Pancreas (tissue), 10 donors: ENCODE measurements around the gene CACNA1G. TPM values are rescaled to one million over a fixed set of nuclear protein-coding genes. Genes with fewer than 3 reads are reported as not detected.

ENCODE experiments used
- ATAC-seq, 4 donors: fragments of 200-7000 bp; cut with Tn5 transposase; one replicate each; pipeline versions ENCODE4 v1.8.0 to v1.9.1; 2020; ENCODE audit warnings: mild to moderate bottlenecking in 4 of 4, moderate library complexity in 4 of 4
- DNase-seq, 6 donors: peaks; one replicate each; pipeline ENCODE4 v3.0.0-alpha.2; 2020
- FAIRE-seq: peaks from 2 replicates; lab custom pipeline; 2012; peaks lifted over from hg19 to GRCh38; lab: Jason Lieb, UNC
- H3K27ac ChIP-seq, 4 donors: fragments of 200-600 bp; sonication (generic); 1 replicate in 3 of 4; 2 replicates in 1 of 4; pipeline versions ENCODE4 v1.5.0 to v1.8.0; 2020
- H3K27me3 ChIP-seq, 4 donors: fragments of 200-600 bp; one replicate each; pipeline ENCODE4 v1.8.0; 2021
- H3K36me3 ChIP-seq, 3 donors: fragments of 200-600 bp; sonication (generic) in 1 of 3; one replicate each; pipeline versions ENCODE4 v1.5.0 to v1.8.0; 2020 to 2021
- H3K4me1 ChIP-seq, 3 donors: fragments of 200-600 bp; one replicate each; pipeline ENCODE4 v1.8.0; 2021
- H3K4me3 ChIP-seq, 4 donors: fragments of 200-600 bp; sonication (generic) in 2 of 4; one replicate each; pipeline versions ENCODE4 v1.5.0 to v1.8.0; 2020 to 2021
- H3K9me3 ChIP-seq, 4 donors: fragments of 200-600 bp; one replicate each; pipeline ENCODE4 v1.8.0; 2021
- WGBS, 2 donors: extraction: QIAGEN DNeasy Blood & Tissue Kit; methylation state at CpG; one replicate each; pipeline ENCODE4 v1.1.7; 2013; 5-methylcytosine and 5-hydroxymethylcytosine counted together
- intact Hi-C, 3 donors: fragments of 100-400 bp; cut with DNase I; formaldehyde crosslinking; loops; one replicate each; pipeline versions ENCODE4 v1.11.1 to v1.14.2; 2022
- polyA plus RNA-seq, 2 donors: library from polyadenylated mRNA; stranded (reverse); fragments of 200-250 nt; gene quantifications; one replicate each; pipeline ENCODE4 v1.2.3, GENCODE V29; 2013
- total RNA-seq, 6 donors: library from RNA; stranded (reverse); fragmentation: NEBNext Ultra II Directional in 4 of 6; extraction: Animal tissue kit (Norgen Biotek cat#: 25700) in 4 of 6; gene quantifications; one replicate each; pipeline versions ENCODE4 v1.2.1 to v1.2.4, GENCODE V29; 2021 to 2023
- TF ChIP-seq, protein P1 (sequence below), 4 donors: fragments of 200-600 bp; sonication (generic) in 3 of 4; IDR thresholded peaks; one replicate each; pipeline versions ENCODE4 v1.5.0 to v1.8.0; 2021; ENCODE audit warnings: antibody characterized with exemption in 4 of 4
- donor health status: healthy with polysubstance abuse.
- donor health status: DM: no; HTN: no; CAD: no; lungs with moderate emphysema.
- donor health status: DM: no; HTN: no; CAD: no.
- donor health status: control.
- donor health status: control.
- donor health status: Bipolar disorder and iron deficiency.
- donor health status: DM: yes; HTN: yes; CAD: no.
- donor health status: DM: no; HTN: no; CAD: no.
- donor health status: DM: no; HTN: no; CAD: no.
- donor health status: DM: yes; HTN: yes; CAD: no.

The CACNA1G gene
- total and polyA plus RNA-seq, 8 donors: 0.02 to 0.37 (median 0.09) TPM; not detected in 1

DNA sequence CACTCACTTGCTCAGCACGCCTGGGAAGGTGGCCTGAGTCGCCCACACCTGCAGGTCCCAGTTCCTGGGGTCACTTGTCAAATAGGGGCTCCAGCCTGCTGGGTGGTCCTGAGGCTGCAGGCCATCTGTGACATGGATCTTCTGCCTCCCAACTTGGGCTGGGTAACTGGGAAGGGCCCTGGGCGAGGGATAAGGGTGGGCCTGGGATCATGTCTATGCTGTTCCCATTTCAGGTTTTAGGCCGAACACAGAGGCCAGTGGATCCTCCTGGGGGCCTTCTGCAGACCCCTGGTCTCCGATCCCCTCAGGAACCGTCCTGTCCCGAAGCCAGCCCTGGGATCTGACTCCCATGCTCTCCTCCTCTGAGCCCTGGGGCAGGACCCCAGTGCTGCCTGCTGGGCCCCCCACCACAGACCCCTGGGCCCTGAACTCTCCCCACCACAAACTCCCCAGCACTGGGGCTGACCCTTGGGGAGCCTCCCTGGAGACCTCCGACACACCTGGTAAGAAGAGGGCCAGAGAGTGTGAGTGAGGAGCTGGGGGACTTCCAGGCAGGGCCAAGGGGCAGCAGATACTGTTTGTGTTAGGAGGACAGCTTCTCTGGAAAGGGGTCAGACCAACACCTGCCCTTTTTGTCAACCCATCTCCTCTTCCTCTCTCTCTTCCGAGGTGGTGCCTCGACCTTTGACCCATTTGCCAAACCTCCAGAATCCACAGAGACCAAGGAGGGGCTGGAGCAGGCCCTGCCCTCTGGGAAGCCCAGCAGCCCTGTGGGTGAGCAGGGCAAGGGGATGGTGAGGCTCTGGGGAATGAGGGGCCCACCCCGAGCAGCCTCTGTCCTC lies 19.7 kb upstream of the CACNA1G start:
- H3K4me1 ChIP-seq: peaks cover 18 to 25% (median 24%) of the 10 kb centered on the region in 3 donors
- intact Hi-C loops: loop anchor here in 1 of 3 donors (10.0 kb wide), 1 partner anchor 304 kb away; no protein-coding TSS in a partner anchor
- no peaks in the 10 kb centered on the region for H3K9me3 ChIP-seq
- H3K36me3 ChIP-seq: peaks cover 0 to 39% (median 3%) of the 10 kb centered on the region in 3 donors
- FAIRE-seq: no peak
- ATAC-seq: no peak
- 83 to 85% methylated on average over 11 of the region's 11 CpGs for WGBS, 2 donors
- peak in 2 of 6 donors; percentile 42 to 77 for DNase-seq
- H3K27me3 ChIP-seq: no peaks in the 10 kb centered on the region
- H3K4me3 ChIP-seq: no peak overlapping the region
- H3K27ac ChIP-seq: peak overlapping the region in 3 of 4 donors; percentile 73 to 84 (median 74)
- TF ChIP-seq, protein P1, sequence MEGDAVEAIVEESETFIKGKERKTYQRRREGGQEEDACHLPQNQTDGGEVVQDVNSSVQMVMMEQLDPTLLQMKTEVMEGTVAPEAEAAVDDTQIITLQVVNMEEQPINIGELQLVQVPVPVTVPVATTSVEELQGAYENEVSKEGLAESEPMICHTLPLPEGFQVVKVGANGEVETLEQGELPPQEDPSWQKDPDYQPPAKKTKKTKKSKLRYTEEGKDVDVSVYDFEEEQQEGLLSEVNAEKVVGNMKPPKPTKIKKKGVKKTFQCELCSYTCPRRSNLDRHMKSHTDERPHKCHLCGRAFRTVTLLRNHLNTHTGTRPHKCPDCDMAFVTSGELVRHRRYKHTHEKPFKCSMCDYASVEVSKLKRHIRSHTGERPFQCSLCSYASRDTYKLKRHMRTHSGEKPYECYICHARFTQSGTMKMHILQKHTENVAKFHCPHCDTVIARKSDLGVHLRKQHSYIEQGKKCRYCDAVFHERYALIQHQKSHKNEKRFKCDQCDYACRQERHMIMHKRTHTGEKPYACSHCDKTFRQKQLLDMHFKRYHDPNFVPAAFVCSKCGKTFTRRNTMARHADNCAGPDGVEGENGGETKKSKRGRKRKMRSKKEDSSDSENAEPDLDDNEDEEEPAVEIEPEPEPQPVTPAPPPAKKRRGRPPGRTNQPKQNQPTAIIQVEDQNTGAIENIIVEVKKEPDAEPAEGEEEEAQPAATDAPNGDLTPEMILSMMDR (IDR thresholded peaks at IDR 0.05): no peak

DNA sequence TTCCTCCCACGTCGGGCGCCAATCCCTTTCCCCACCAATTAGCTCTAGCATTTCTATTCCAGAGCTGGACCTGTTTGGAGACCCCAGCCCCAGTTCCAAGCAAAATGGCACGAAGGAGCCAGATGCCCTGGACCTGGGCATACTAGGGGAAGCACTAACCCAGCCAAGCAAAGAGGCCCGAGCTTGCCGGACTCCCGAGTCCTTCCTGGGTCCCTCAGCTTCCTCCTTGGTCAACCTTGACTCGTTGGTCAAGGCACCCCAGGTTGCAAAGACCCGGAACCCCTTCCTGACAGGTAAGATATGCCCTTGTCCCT lies 19.2 kb upstream of the CACNA1G start:
- ATAC-seq (no peak), FAIRE-seq (no peak), DNase-seq (peak in 2 of 6 donors; percentile 35 to 40)
- Histone ChIP-seq H3K36me3 (peaks cover 0 to 35% (median 3%) of the 10 kb centered on the region in 3 donors), H3K27me3 (no peaks in the 10 kb centered on the region), H3K9me3 (no peaks in the 10 kb centered on the region), H3K27ac (peak overlapping the region; percentile 68 to 84 (median 74)), H3K4me3 (peak overlapping the region in 3 of 4 donors; percentile 21 to 54 (median 39)), H3K4me1 (peaks cover 18 to 24% (median 23%) of the 10 kb centered on the region in 3 donors)
- WGBS, 2 donors: 67 to 72% methylated on average over 9 of the region's 9 CpGs
- TF ChIP-seq, protein P1 (IDR thresholded peaks at IDR 0.05): no peak
- intact Hi-C loops: loop anchor here in 1 of 3 donors (10.0 kb wide), 1 partner anchor 303 kb away; no protein-coding TSS in a partner anchor

DNA sequence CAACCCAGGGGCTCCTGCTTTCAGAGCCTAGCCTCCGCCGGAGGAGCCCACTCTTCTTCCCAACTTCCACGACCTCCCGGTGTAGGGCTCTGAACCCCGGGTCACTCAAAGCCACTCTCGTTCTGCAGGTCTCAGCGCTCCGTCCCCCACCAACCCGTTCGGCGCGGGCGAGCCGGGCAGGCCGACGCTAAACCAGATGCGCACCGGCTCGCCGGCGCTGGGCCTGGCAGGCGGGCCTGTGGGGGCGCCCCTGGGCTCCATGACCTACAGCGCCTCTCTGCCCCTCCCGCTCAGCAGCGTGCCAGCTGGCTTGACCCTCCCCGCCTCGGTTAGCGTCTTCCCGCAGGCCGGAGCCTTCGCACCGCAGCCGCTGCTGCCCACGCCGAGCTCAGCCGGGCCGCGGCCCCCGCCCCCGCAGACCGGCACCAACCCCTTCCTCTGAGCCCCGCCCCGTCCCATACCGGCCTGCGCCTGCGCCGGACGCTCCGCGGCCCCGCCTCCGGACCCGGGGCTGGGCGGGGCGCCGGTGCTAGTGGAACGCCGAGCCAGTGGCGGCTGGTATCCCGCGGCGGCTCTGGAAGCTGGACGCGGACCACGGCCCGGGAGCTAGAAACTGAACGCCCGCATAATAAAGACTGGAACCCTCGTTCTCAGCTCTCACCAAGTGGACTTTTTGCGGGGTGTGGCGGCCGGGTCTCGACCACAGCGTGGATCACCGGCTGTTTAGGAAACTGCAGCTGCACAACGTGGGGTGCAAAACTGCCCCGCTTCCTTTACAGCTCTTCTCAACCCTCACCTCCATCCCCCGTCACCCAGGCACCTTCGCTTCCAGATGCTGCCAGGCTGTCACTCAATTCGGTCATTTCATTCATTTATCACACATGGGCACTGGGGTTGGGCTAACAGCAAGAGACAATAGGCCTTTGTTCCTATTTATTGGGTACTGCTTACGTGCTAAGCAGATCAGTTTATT lies 18.5 kb upstream of the CACNA1G start:
- no peaks in the 10 kb centered on the region for H3K9me3 ChIP-seq
- ATAC-seq (peak; percentile 82 to 90 (median 84)), FAIRE-seq (no peak), DNase-seq (peak; percentile 82 to 96 (median 89))
- no peaks in the 10 kb centered on the region for H3K27me3 ChIP-seq
- WGBS, 2 donors: 4 to 5% methylated on average over 69 to 82 of the region's 82 CpGs
- TF ChIP-seq, protein P1 (IDR thresholded peaks at IDR 0.05): no peak
- peaks cover 0 to 28% (median 3%) of the 10 kb centered on the region in 3 donors for H3K36me3 ChIP-seq
- peak overlapping the region; percentile 68 to 84 (median 74) for H3K27ac ChIP-seq
- peaks cover 18 to 26% (median 24%) of the 10 kb centered on the region in 3 donors for H3K4me1 ChIP-seq
- intact Hi-C loops: loop anchor here in 1 of 3 donors (10.0 kb wide), 1 partner anchor 303 kb away; no protein-coding TSS in a partner anchor
- peak overlapping the region; percentile 4 to 54 (median 30) for H3K4me3 ChIP-seq

DNA sequence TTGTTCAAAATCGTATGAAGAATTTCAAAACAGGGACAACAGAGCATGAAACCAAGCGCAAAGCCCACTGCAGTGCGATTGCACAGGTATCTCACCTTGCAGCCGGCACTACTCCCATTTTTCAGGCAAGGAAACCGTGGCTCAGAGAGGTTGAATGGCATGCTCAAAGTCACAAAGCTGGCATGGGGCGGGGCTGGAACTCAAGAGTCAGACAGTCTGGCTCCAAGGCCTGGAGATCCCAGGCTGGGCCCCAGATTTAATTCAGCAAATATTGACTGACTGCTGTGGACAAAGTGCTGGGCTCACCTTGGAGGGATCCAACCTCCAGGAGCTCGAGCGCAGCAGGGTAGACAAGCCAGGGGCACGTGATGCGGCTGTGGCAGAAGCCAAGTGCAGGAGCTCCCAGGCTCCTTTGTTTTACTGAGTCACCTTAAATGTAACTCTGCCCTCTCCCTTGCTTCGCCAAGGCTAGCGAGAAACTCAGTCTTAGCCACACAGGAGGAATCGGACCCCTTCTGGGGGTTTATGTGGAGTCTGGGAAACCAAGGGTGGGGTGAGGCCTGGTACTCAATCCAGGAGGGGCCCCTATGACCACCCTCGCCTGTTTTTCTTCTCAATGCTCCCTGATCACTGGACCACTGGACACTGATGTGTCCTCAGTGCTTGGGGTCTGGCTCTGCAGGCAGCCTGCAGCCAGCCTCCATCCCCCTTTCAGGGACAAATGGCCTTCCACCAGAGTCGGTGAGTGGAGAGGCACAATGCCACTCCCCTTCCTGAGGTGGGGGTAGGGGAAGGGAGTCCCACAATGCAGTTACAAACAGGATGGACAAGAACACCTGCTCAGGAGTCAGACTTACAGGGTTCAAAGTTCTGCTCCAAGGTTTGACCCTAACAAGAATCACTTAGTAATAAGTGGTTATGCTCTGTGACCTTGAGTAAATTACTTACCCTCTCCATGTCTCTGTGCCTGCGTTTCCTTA lies 17.4 kb upstream of the CACNA1G start:
- peak overlapping the region; percentile 68 to 84 (median 74) for H3K27ac ChIP-seq

More for the DNA sequence above, 17.4 kb upstream of the CACNA1G start:
- no peaks in the 10 kb centered on the region for H3K9me3 ChIP-seq
- FAIRE-seq (no peak), ATAC-seq (peak; percentile 75 to 77 (median 76)), DNase-seq (peak; percentile 75 to 96 (median 94))
- TF ChIP-seq, protein P1 (IDR thresholded peaks at IDR 0.05): no peak
- H3K4me3 ChIP-seq: peak overlapping the region in 2 of 4 donors; percentile 39 to 54
- peaks cover 0 to 18% (median 2%) of the 10 kb centered on the region in 3 donors for H3K36me3 ChIP-seq
- 25 to 30% methylated on average over 16 of the region's 16 CpGs for WGBS, 2 donors
- H3K27me3 ChIP-seq: no peaks in the 10 kb centered on the region
- peaks cover 18 to 26% (median 24%) of the 10 kb centered on the region in 3 donors for H3K4me1 ChIP-seq
- intact Hi-C loops: loop anchor here in 1 of 3 donors (10.0 kb wide), 1 partner anchor 302 kb away; no protein-coding TSS in a partner anchor
